GM13977 (cell line): Measurements from ENCODE around the gene SEL1L2.

Experiments used
- DNase-seq: peaks from one replicate; pipeline ENCODE4 v3.0.0; 2012; ENCODE audit warnings: low spot score
- CTCF ChIP-seq: IDR thresholded peaks from 2 replicates; pipeline ENCODE4 v1.5.1; 2012; ENCODE audit warnings: mild to moderate bottlenecking, control low read depth; ENCODE audit not compliant: insufficient read depth; ENCODE audit errors: extremely low read depth, missing control alignments
- in situ Hi-C: fragments of 300-500 bp; cut with MboI; formaldehyde crosslinking; loops from one replicate; pipeline ENCODE4 v1.12.0; 2022; ENCODE audit warnings: low sequenced_read_pairs, low pct_unique_long_range_greater_than_20kb, mixed read lengths, inconsistent platforms; ENCODE audit not compliant: unreplicated experiment

SEL1L2 gene

GRCh38 chr20:13984211-13984610 lies 6.2 kb downstream of the SEL1L2 start:
- no peak for DNase-seq
- no peak for TF ChIP-seq CTCF
- in situ Hi-C loops, result no loop called here

GRCh38 chr20:13960525-13960924 lies 29.9 kb downstream of the SEL1L2 start:
- no peak for DNase-seq
- TF ChIP-seq CTCF, result no peak
- in situ Hi-C loops, result no loop called here

GRCh38 chr20:13960119-13960518 lies 30.3 kb downstream of the SEL1L2 start:
- DNase-seq, result no peak
- in situ Hi-C loops, result no loop called here
- TF ChIP-seq CTCF, result no peak

GRCh38 chr20:13953227-13953626 lies 37.2 kb downstream of the SEL1L2 start:
- TF ChIP-seq CTCF, result no peak
- in situ Hi-C loops, result no loop called here
- no peak for DNase-seq

GRCh38 chr20:13947719-13948118 lies 42.7 kb downstream of the SEL1L2 start:
- no peak for DNase-seq
- in situ Hi-C loops, result no loop called here
- no peak for TF ChIP-seq CTCF

- in situ Hi-C loops, result no loop called here
- TF ChIP-seq CTCF, result no peak
- DNase-seq, result no peak
These were observed 49.4 kb downstream of the SEL1L2 start for GRCh38 chr20:13941031-13941430.
